HG03025 (cell line): ENCODE data around the gene SULT1C3.

Source experiments
- ATAC-seq: cut with Tn5 transposase; IDR thresholded peaks from one replicate; pipeline ENCODE4 v1.9.1; 2021; ENCODE audit warnings: mild to moderate bottlenecking, moderate library complexity; ENCODE audit not compliant: unreplicated experiment, low FRiP score

SULT1C3 gene

DNA sequence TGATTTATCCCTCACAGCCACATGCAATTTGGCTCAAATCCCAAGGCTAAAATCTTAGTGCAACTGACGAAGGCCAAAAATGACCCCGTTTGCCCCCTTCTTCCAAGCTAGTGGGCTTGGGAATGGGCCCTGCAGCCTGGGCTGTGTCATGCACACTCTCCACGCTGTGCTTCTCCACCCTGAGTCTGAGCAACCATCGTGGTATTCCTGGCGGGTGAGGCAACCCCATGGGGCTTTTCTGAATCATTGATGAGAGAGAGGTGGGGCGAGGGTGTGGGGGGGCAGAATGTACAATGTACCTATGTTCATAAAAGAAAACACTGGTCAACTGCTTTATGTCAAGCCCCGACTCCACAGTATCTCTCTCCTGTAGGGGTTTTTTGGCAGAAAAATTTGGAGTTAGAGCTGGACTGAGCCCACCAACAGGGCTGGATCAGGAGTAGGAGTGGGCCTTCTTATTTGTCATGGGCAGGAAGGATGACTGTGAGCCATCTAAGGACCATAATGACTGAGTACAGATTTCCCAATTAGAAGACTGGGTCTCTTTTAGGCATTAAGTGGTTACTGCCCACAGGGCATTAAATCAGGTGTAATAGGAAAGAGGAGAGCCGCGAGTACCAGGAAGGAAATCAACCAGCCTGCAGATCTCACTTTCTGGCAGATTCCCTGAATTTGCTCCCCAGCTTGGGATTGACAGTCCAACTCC is 57.8 kb downstream of the SULT1C3 start:
- ATAC-seq, result no peak

- no peak for ATAC-seq
These were observed 61.8 kb downstream of the SULT1C3 start for GRCh38 chr2:108301558-108301957.

- ATAC-seq, result peak; percentile 61
These were observed 65.2 kb downstream of the SULT1C3 start for GRCh38 chr2:108304975-108305374.

- no peak for ATAC-seq
These were observed 66.1 kb downstream of the SULT1C3 start for GRCh38 chr2:108305901-108306300.

DNA sequence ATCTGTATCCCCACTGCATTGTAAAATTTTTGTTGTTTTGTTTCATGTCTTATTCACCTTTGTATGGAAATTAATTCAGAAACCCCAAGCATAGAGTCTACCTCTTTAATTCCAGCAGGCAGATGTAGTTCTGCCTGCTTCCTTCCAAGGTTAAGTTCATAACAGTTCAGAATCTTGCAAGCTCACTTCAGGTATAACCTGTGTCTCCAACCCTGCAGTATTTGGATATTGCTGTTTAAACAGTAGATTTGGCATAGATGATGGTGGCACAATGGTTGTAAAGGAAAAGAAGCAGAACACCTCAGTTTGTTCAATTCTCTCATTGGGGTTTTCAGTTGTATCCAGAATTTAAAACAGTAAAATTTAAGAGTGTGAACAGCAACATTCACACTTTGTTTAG is 70.1 kb downstream of the SULT1C3 start:
- no peak for ATAC-seq
